HG03066 (cell line): Measurements from ENCODE around the gene GJC1.

ENCODE experiments used
- ATAC-seq: cut with Tn5 transposase; IDR thresholded peaks from one replicate; pipeline ENCODE4 v1.9.1; 2021; ENCODE audit warnings: low read depth; ENCODE audit not compliant: unreplicated experiment

The GJC1 gene

DNA sequence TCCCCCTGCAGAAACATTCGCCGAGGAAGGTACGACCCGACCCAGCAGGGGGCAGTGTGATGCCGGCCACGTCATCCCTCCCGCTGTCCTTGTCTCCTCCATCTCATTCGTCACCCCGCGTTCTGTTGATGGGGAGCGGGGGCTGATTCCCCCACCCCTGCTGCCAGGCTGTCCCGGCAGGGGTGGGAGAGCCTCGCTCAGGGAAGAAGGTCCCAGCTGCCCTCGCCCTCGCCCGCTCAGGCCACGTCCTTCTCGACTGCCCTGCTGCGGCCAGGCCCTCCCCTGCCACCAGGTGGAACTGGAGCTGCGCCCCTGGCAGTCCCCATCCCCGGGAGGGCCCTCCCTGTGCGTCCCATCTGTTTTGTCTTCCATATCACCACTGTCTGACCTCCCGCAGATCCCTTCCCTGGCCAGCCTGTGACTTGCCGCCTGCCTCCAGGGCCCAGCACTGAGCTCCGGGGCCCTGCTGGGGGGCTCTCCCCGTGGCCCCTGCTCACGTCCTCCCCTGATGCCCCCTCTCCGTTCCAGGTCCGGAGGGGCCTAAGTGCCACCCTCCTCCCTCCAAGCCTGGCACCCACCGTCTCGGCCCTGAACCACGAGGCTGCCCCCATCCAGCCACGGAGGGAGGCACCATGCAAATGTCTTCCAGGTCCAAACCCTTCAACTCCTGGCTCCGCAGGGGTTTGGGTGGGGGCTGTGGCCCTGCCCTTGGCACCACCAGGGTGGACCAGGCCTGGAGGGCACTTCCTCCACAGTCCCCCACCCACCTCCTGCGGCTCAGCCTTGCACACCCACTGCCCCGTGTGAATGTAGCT lies 50.7 kb downstream of the GJC1 start:
- ATAC-seq, result no peak

DNA sequence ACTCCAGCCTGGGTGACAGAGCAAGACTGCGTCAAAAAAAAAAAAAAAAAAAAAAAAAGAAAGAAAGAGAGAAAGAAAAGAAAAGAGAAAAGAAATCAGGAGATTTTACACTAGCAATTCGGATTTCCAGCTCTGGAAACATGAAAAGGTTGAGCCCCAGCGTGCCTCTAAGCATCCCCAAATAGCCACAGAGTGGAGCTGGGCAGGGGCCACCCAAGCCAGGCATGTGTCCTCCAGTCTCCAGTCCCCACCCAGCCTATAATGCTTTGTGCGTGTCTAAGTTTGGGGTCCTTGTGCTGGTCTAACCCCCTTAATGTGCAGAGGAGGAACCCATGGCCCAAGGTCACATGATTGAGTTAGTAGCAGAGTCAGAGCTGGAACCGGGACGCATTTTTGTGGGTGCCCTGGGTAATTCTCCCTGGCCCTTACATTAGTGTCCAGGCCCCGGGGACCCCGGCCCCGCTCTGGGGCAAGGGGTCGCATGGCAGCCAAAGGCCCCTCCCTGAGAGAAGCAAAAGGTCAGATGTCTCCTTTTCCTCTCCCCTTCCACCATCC lies 51.4 kb downstream of the GJC1 start:
- ATAC-seq, result no peak

DNA sequence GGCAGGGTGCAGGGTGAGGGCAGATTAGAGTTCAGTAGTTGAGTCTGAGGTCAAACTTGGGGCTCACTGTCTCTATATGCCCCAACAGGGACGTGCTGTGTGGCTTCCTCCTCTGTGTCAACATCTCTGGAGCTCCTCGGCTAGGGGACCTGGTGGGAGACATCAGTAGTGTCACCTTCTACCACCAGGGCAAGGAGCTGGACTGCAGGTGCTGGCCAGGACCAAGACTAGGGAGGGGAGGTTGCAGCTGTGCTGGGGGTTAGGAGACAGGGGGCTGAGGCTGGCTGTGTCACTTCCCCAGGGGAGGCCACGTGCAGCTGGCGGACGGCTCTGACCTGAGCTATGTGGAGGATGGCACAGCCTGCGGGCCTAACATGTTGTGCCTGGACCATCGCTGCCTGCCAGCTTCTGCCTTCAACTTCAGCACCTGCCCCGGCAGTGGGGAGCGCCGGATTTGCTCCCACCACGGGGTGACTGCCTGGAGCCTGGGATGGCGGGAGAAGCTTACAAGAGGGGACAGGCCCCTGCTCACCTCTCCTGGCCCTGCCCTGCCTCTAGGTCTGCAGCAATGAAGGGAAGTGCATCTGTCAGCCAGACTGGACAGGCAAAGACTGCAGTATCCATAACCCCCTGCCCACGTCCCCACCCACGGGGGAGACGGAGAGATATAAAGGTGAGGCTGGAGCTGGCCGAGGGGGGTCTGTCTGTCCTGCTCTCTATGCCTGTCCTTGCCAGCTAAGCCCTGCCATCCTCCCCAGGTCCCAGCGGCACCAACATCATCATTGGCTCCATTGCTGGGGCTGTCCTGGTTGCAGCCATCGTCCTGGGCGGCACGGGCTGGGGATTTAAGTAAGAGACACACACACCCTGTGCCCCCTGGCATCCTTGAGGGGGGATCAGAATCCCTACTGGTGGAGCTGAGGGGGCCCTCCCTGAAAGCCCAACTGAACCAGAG lies 52.4 kb downstream of the GJC1 start:
- no peak for ATAC-seq

DNA sequence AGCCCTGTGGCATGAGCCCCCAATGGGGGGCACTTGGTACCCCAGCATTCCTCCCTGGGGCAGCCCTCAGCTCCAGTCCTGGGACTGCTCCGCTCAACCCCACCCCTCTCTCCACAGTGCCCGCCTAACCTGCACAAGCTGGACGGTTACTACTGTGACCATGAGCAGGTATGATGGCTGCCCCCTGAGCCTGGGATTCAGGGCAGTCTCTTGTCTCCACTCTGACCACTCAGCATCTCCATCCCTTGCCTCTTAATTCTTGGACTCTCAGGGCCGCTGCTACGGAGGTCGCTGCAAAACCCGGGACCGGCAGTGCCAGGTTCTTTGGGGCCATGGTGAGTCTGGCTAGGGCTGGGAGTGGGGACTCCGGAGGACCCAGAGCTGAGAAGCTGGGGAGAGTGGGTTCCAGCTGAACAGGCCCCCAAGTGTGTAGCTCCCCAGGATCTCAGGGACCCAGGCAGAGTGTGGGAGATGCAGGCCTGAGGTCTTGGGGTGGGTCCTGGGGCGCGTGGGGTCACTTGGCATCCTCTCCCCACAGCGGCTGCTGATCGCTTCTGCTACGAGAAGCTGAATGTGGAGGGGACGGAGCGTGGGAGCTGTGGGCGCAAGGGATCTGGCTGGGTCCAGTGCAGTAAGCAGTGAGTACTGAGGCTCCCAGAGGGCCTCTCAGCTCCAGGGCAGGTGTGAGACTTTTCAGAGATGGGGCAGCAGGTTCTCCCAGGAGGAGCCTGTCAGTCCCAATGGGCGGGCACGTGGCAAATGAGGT lies 53.3 kb downstream of the GJC1 start:
- ATAC-seq, result no peak

DNA sequence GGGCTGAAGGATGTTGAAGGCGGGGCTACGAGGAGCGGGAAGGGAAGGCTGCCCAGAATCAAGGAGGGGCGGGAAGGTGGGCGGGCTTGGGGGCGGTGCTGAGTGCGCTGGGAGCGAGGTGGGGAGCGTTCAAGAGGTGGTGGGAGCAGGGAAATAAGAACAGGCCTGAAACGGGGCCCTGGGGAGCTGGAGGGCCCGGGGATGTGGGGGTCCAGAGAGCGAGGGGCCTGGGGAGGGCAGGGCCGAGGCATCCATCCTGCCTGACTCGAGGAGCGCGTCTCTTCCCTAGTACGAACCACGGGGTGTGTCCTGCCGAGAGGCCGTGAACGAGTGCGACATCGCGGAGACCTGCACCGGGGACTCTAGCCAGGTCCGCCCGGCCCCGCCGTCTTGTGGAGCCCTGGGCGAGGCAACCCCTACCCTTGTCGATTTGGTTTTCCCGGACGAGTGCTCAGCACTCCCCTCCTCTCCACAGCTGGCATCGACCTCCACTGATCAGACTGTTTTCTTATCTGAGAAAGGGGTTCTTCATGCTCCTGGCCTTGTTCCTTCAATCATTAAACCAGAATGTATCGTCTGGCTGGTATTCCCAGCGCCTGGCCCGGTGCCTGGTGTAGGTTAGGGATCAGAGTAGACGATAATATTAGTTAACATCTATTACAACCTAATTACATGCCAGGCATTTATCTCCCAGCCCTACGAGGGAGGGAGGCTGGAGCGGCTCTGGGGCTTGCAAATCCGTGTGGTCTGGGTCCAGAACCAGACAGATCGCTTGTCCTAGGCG lies 54.1 kb downstream of the GJC1 start:
- ATAC-seq, result peak; percentile 11

DNA sequence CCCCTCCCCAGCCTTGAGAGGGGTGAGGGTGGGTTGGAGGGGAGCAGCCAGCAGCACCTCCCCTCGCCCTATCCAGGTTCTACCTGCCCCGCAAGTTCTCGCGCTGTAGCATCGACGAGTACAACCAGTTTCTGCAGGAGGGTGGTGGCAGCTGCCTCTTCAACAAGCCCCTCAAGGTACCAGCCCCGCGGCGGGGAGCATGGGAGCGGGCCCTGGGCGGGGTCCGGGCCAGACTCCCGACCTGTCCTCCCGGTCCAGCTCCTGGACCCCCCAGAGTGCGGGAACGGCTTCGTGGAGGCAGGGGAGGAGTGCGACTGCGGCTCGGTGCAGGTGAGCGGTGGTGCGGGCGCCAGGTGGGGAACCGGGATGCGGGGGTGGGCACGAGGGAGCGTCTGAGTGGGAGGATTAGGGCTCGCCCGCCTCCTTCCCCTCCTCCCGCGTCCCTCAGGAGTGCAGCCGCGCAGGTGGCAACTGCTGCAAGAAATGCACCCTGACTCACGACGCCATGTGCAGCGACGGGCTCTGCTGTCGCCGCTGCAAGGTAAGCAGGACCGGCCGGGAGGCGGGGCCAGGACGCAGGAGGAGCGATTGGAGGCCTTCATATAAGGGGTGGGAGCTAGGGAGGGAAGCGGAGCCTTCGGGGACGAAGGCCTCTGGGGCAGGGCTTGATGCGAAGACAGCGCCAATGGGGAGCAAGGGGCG lies 54.8 kb downstream of the GJC1 start:
- peak; percentile 83 for ATAC-seq

DNA sequence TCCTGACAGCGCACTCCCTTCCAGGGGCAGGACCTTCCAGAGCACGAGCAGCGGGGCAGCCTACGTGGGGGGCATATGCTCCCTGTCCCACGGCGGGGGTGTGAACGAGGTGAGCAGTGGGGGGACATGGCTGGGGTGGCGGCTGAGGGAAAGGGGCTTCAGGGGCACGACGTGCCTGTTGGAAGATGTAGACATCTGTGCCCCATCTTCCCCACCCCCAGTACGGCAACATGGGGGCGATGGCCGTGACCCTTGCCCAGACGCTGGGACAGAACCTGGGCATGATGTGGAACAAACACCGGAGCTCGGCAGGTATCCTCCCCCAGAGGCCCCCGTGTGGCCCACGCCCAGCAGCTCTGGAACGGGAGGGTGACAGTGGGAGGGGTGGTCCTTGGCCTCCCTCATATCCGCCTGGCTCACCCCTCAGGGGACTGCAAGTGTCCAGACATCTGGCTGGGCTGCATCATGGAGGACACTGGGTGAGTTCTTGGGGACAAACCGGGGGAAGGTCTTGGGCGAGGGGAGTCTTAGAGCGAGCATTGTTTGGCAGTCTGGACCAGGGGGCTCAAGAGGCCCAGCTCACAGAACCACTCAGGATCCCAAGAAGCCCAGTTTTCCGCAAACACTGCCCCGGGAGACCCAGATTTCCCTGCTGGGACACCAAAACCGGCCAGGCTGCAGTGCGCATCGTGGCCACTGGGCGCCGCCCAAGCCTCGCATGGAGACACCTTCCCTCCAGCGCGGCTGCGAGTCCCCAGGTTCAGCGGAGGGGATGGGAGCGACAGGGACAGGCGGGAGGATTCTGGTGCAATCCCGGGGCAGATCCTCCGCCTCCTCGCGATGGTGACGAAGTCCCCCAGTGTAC lies 55.6 kb downstream of the GJC1 start:
- ATAC-seq, result no peak

DNA sequence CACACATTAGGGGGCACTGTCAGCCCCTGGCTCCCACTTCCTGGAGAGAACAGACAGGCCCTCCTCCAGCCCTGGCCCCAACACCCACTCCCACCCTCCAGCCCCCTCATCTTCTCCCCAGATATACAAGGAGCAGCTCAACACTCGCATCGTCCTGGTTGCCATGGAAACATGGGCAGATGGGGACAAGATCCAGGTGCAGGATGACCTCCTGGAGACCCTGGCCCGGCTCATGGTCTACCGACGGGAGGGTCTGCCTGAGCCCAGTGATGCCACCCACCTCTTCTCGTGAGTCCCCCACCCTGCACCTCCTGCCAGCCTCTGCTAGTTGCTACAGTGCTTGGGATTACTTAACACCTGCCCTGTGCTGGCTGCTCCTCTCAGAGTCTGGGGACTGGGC lies 56.9 kb downstream of the GJC1 start:
- ATAC-seq, result no peak

DNA sequence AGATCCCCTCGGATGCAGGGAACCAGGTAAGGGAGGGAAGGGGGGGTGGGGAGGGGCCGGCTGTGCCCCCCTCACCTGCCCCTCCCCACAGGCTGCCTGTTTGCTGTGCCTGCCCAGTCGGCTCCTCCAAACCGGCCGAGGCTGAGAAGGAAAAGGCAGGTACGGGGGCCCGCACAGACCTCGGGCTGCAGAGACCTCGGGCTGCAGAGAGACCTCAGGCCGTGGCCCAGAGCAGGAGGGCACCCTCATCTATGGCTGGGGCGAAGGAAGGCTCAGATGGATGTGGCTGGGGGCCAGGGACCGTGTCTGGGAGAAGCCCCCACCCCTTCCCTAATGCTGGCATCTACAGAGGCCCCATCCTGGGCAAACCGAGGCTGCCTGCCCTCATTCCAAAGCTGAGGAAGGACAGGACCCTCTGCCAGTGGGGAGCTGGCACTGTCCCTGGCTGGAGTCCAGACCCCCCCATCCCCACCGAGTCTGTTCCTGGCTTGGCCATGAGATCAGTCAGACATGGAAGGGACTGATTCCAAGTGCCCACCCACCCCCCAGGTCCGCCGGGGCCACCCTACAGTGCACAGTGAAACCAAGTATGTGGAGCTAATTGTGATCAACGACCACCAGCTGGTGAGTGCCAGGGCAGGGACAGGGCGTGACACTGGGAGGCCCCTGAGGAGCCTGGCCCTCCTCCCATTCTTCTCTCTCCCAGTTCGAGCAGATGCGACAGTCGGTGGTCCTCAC lies 57.6 kb downstream of the GJC1 start:
- ATAC-seq, result no peak

DNA sequence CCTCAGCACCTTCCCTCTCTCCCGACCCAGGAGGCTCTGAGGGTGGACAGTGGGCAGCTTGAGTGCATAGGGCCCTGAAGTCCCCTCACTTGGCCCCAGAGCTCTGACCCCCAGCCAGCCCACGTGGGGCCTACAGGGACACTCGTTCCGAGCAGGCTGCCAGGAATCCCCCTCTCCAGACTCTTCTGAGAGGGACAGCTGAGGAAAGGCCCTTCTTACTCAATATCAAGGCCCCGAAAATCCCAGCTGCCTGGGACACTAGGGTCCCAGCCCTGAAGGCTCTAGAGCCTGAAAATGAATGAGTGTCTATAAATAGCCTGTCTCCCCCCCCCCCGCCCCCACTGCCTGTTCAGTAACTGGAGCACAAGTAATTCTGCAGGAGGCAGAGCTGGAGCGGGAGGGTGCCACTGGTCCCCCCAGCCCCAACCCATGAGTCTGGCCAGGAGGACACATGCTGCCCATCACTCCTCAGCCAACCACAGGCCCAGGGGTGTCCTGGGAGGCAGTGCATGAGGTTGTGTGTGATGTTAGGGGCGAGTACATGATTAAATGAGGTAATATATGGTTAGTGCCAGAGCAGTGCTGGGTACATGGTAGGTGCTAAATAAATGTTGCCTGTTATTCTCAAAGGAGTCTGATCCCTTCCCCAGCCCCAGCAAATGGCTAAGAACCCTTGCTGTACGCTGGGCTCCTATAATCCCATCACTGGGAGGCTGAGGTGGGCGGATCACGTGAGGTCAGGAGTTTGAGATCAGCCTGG lies 59.7 kb downstream of the GJC1 start:
- no peak for ATAC-seq

DNA sequence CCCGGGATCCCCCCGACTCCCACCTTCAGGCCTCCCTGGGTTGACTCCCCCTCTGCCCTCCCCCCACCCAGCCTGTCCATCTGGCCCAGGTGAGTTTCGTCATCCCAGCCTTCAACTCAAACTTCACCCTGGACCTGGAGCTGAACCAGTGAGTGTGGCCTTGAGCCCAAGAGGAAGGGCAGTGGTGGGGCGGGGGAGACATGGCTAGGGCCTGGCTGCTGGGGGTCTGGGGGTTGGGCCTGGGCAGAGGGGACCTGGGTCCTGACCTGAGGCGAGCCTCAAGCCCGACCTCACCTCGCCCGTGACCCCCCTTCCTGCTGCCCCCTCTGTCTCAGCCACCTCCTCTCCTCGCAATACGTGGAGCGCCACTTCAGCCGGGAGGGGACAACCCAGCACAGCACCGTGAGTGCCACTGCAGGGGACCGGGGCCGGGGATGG lies 60.4 kb downstream of the GJC1 start:
- ATAC-seq, result no peak

DNA sequence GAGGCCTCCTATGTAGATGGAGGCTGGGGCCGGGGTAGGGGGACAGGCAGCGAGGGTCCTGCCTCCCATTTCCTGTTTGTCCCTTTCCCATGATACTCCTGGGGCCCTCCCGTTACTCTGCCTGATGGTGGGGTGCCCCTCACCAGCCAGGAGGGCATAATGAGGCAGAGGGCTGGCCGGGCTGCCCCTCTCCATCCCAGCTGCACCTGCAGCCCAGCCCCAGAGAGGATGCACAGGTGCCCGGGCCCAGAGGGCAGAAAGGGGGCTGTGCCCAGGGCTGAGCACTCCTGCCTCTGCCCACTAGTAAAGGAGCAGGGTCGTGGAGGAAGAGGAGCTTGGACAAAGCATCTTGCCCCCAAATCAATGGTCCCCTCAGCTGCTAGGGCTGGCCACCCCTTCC lies 60.9 kb downstream of the GJC1 start:
- ATAC-seq, result no peak

DNA sequence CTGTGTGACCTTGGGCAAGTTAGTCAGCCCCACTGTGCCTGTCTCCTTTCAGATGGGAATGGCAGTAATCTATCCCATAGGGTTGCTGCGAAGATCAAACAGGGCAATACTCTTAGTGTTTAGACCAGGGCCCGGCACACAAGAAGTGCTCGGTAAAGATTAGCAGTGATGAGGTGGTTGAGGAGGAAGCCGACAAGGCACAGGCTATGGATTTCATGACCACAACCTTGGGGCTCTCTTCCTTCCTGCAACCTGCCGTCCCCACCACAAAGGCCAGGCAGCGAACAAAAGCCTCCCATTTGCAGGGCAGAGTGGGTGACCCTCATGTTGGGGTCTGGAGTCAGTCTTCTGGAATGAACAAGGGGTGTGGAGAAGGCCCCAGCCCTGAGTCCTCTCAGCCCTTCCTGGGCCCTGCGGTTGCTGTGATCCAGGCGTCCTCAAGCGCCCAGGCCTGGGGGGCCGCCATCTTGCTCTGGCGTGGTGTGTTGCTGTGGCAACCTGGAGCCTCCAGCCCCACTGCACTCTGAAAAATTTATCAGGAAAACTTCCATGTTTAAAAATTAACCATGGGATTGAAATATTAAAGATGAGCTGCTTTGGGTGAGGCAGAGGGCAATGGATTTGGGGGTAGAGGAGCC lies 61.5 kb downstream of the GJC1 start:
- ATAC-seq, result no peak

DNA sequence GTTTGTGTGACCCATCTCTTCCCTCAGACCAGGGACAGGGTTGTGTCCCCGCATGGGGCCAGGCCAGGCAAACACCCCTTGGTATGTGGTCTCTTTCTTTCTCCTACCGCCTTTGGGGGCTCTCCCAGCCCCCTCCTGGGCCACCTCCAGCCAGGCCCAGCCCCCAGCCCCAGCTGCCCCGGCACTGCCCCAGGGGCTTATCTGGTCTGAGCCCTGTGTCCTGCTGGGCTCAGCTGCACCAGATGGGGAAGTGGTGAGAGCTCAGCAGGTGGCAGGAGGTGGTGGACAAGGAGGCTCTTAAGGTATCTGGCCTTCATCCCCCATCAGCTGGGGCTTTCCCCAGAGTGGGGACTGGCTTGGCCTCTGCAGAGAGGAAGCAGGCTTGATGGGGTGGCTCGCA lies 62.6 kb downstream of the GJC1 start:
- ATAC-seq, result no peak

DNA sequence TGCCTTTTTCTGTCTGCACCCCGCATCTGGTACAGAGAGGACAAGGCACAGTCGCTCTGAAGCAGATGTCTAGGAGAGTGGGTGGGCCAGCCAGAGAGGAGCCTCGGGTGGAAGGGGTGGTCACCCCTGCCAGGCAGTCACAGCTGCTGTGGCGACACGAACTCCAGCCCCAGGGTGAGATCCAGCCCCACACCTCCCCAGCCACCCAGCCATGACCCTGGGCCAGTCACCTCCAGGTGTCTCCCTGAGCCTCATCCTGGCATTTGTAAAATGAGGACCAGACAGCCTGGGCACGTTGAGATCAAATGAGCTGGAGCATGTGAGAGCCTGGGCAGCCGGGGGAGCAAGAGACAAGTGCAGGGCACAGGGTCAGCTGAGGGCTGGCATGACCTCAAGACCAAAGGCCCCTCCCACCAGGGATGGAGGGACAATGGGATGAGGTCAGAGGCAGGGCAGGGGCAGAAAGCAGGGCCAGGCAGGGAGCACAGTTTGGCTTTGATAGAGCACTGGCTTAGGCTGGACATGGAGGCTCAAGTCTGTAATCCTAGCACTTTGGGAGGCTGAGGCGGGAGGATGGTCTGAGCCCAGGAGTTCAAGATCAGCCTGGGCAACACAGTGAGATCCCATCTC lies 63.6 kb downstream of the GJC1 start:
- ATAC-seq, result no peak

DNA sequence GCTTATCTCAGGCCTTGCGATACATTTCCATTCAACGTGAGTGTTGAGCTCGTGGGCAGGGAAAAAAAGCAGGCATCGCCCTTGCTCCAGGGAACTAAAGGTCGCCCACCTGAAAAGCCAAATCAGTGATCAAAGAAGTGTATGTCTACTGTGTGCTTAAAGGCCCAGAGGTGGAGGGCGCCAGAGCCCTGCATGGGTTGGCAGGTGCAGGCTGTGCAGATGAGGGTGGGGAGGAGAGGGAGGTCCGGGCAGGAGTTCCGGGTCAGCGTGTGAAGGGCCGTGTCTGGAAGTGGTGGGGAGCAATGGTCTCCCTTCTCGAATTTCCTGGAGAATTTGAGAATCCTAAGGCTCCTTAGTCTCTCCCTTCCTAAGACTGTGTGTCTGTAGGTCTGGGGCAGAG lies 64.1 kb downstream of the GJC1 start:
- no peak for ATAC-seq
